GM19043 (cell line): Measurements from ENCODE around the gene ANKRD11.
"Not testable (repeated sequence)": the region's sequence is repeated elsewhere in the genome, so short reads cannot be mapped to it uniquely, and the experiment has no call there.

ENCODE experiments used
- ATAC-seq: cut with Tn5 transposase; IDR thresholded peaks from one replicate; pipeline ENCODE4 v1.9.1; 2021; ENCODE audit warnings: low read depth; ENCODE audit not compliant: unreplicated experiment

Gene ANKRD11

GRCh38 chr16:89306457-89307420, 183.6 kb downstream of the ANKRD11 start:
- ATAC-seq, result not testable (repeated sequence)

GRCh38 chr16:89304941-89305705, 185.2 kb downstream of the ANKRD11 start:
- no peak for ATAC-seq

- ATAC-seq, result no peak
These were observed 186.0 kb downstream of the ANKRD11 start for GRCh38 chr16:89304181-89304851.

GRCh38 chr16:89303617-89304016, 186.7 kb downstream of the ANKRD11 start:
- no peak for ATAC-seq

GRCh38 chr16:89300976-89301360, 189.4 kb downstream of the ANKRD11 start:
- no peak for ATAC-seq

GRCh38 chr16:89300311-89300975, 189.9 kb downstream of the ANKRD11 start:
- ATAC-seq, result no peak

GRCh38 chr16:89299357-89300111, 190.8 kb downstream of the ANKRD11 start:
- ATAC-seq, result not testable (repeated sequence)

- no peak for ATAC-seq
These were observed 191.6 kb downstream of the ANKRD11 start for GRCh38 chr16:89298623-89299225.

- ATAC-seq, result no peak
These were observed 192.3 kb downstream of the ANKRD11 start for GRCh38 chr16:89297910-89298545.

- no peak for ATAC-seq
These were observed 193.0 kb downstream of the ANKRD11 start for GRCh38 chr16:89297156-89297874.

GRCh38 chr16:89295915-89296314, 194.4 kb downstream of the ANKRD11 start:
- no peak for ATAC-seq

GRCh38 chr16:89295071-89295900, 195.1 kb downstream of the ANKRD11 start:
- ATAC-seq, result no peak

GRCh38 chr16:89294486-89294885, 195.9 kb downstream of the ANKRD11 start:
- ATAC-seq, result no peak

- ATAC-seq, result no peak
These were observed 196.9 kb downstream of the ANKRD11 start for GRCh38 chr16:89293276-89294143.

GRCh38 chr16:89292443-89293078, 197.8 kb downstream of the ANKRD11 start:
- ATAC-seq, result no peak

GRCh38 chr16:89291776-89292175, 198.6 kb downstream of the ANKRD11 start:
- ATAC-seq, result no peak
